ENCODE data around the gene MPDZ.

MPDZ gene

DNA sequence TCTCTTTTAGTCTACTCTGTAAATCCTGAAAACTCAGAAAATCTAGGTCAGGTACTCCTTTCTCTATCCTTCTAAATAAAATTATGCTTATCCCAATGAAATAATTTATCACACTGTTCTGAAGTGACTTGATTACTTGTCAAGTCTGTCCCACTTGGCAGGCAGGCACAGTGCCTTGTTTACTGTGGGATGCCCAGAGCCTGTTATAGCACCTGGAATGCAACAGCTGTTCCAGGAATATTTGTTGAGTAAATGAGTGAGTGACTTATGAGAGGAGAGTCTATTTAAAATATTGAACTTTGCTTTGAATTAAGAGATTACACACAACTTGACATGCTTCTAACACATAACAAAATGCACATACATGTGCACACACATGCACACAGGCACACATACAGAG is 130.0 kb downstream of the MPDZ start:
- H3K4me3 Mint-ChIP-seq: no peak overlapping the region
- CTCF ChIA-PET: no interaction called here
- no peak overlapping the region for H3K27ac Mint-ChIP-seq
- H3K27me3 Mint-ChIP-seq: no peaks in the 10 kb centered on the region
- DNase-seq: no peak
- H3K4me1 Mint-ChIP-seq: no peaks in the 10 kb centered on the region
- no peaks in the 10 kb centered on the region for H3K36me3 Mint-ChIP-seq
- H3K9me3 Mint-ChIP-seq: peaks cover 2% of the 10 kb centered on the region

DNA sequence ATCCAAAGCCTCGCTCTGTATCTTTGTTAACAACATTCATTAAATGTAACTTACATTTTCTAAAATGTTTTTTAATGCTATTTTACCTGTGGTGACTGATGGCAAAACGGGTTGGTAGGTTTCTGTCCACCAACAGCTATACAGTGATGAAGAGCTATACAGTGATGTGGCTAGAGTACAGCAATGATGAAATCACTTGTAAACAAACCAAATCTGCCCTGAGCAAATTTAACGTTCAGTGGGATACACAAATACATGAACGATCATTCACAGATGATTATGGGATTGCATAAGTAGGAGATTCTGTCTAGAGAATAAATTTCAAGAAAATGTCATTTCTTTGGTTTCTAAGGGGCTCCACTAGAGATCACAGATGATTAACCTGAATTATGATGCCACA is 132.7 kb downstream of the MPDZ start:
- no peak overlapping the region for H3K4me3 Mint-ChIP-seq
- DNase-seq: no peak
- no peaks in the 10 kb centered on the region for H3K36me3 Mint-ChIP-seq
- H3K9me3 Mint-ChIP-seq: peaks cover 3% of the 10 kb centered on the region
- no peak overlapping the region for H3K27ac Mint-ChIP-seq
- CTCF ChIA-PET: no interaction called here
- no peaks in the 10 kb centered on the region for H3K27me3 Mint-ChIP-seq
- no peaks in the 10 kb centered on the region for H3K4me1 Mint-ChIP-seq

DNA sequence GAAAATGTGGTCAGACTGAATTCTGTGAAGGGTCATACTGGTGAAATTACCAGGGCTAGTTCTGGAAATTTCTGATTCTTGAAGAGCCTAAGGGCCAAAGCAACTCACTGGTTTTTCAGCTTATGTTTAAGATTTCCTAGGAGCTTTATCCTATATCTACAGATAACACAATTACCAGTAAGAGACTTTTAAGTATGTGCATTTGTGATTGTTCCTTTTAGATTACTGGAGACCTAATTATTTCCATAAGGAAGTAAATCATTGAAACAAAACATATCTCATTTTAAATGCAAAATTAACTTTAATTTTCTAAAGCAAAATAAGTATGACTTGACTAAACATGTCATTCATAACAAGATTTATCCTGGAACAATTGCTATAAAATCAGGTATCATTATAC is 134.2 kb downstream of the MPDZ start:
- H3K27ac Mint-ChIP-seq: no peak overlapping the region
- no peak for DNase-seq
- H3K27me3 Mint-ChIP-seq: no peaks in the 10 kb centered on the region
- H3K4me3 Mint-ChIP-seq: no peak overlapping the region
- peaks cover 3% of the 10 kb centered on the region for H3K9me3 Mint-ChIP-seq
- CTCF ChIA-PET: interaction anchor here (0.6 kb wide), 1 partner anchor 202 kb away, joined by 3 read pairs; no protein-coding TSS in a partner anchor
- H3K4me1 Mint-ChIP-seq: no peaks in the 10 kb centered on the region
- H3K36me3 Mint-ChIP-seq: no peaks in the 10 kb centered on the region

DNA sequence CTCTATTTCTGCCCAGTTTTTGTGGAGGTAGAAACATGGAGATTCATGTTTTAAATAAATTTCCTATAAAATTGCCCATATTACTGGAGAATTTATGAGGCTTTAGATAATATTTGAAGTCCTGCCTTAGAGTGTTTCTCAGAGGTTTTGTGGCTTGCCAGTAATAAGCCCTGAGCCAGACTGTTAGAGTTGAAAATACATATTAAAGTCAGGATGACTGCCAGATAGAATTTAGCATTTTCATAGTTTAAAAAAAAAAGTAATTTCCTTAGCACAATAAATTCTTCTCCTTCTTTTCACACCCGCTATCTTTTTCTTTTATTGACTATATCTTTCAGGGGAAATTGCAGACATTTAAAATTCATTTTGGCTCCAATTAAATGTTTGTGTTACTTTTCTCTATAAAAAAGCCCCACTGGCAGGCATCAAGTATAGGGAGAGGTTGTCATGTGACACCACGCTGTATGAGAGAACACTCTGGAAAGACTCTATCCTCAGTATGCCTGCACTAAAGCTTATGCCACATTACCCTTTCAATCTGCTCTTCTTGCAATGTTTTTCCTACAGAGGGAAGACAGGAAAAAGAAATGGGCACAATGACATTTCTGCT is 135.2 kb downstream of the MPDZ start:
- Mint-ChIP-seq H3K36me3 (no peaks in the 10 kb centered on the region), H3K27me3 (no peaks in the 10 kb centered on the region), H3K4me3 (no peak overlapping the region), H3K27ac (no peak overlapping the region), H3K9me3 (peaks cover 3% of the 10 kb centered on the region), H3K4me1 (no peaks in the 10 kb centered on the region)
- CTCF ChIA-PET: no interaction called here
- no peak for DNase-seq

DNA sequence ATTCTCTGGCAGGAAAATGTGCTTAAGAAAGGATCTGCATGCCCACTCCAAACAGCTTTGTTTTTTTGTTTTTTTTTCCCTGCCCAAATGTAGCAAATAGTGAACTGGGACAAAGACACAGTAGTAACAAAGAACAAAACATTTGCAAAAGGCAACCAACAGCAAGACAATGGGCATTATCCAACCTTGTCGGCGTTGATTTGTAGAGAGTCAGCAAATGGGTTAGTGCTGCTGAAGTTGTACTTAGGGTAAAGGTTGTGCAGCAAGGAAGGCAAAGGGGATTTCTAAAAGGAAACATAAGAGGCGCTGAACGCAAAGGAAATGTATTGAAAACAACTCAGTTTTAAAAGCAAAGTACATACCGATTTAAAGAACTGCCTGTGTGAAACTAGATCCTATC is 136.2 kb downstream of the MPDZ start:
- Mint-ChIP-seq H3K27ac (no peak overlapping the region), H3K4me3 (no peak overlapping the region), H3K27me3 (no peaks in the 10 kb centered on the region), H3K36me3 (no peaks in the 10 kb centered on the region), H3K4me1 (no peaks in the 10 kb centered on the region), H3K9me3 (peaks cover 3% of the 10 kb centered on the region)
- CTCF ChIA-PET: no interaction called here
- no peak for DNase-seq

DNA sequence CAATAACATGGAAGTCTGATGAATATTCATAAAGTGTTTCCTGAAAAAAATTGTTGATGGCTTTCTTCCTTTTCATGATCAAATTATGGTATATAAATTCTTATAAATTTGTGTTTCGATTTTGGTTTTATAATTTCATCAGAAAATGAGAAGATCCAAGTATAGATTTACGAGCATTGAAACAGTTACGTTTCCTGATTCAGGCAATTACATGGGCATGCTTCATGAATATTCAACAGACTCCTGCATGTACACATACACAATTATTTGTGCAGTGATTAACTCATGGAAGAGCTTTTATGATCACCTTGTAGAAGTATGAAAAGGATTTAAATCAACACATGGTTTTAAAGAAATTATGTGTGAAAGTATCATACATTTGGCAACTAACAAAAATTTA is 136.7 kb downstream of the MPDZ start:
- no peak overlapping the region for H3K4me3 Mint-ChIP-seq

DNA sequence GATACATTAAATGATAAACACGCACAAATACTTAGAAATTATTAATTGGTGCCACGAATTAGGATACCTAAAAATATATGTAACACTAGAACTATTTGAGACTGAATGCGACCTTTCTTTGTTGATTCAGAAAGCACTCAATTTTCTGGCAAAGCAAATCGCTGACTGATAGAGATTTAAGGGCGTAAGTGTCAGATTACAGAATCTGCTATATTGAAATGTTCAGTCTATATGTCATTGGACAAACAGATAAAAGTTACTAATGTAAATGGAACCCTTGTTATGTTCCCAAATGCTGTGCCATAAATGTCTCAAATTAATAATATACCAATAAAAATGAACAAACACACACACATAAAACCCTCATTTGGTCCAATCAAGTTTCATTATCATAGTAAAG is 137.9 kb downstream of the MPDZ start:
- Mint-ChIP-seq H3K27me3 (no peaks in the 10 kb centered on the region), H3K36me3 (no peaks in the 10 kb centered on the region), H3K9me3 (peaks cover 3% of the 10 kb centered on the region), H3K4me1 (no peaks in the 10 kb centered on the region), H3K27ac (no peak overlapping the region), H3K4me3 (no peak overlapping the region)
- DNase-seq: no peak
- CTCF ChIA-PET: interaction anchor here (0.7 kb wide), 1 partner anchor 12 kb away, joined by 3 read pairs; no protein-coding TSS in a partner anchor

More for the DNA sequence above, 136.7 kb downstream of the MPDZ start:
- CTCF ChIA-PET: no interaction called here
- Mint-ChIP-seq H3K36me3 (no peaks in the 10 kb centered on the region), H3K4me1 (no peaks in the 10 kb centered on the region), H3K27ac (no peak overlapping the region), H3K27me3 (no peaks in the 10 kb centered on the region), H3K9me3 (peaks cover 3% of the 10 kb centered on the region)
- no peak for DNase-seq

DNA sequence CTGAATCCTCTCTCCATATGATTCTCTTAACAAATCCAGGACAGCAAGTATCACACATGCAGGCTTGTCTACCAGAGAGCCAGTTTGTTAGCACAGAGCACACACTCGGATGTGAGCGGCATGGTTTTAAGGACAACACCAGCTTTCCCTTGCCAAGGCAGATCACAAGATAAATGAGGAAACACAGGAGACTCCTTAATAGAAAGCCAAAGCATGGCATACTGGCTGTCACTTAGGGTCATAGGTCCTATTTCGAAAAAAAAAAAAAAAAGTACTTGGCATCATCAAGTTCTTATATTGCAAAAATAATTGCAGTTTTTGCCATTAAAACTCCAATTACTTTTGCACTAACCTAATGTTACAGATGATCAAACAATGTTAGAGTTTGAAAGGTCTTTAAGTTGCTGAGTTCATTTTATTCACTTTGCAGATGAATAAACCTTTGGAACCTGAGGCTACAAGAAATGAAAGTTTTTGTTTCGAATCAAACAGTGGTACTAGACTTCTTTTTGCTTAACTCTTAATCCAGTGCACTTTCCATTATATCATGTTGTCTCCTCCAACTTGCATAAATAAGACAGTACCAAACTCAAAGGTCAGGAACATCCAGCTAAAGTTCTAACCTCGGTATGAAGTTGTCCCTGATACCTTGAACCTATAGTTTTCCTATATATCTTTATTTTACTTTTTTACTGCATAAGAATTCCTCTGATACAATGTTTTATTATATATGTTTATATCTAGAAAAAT is 138.5 kb downstream of the MPDZ start:
- DNase-seq: no peak
- Mint-ChIP-seq H3K36me3 (no peaks in the 10 kb centered on the region), H3K27ac (no peak overlapping the region), H3K27me3 (no peaks in the 10 kb centered on the region), H3K9me3 (peaks cover 3% of the 10 kb centered on the region), H3K4me3 (no peak overlapping the region), H3K4me1 (no peaks in the 10 kb centered on the region)
- CTCF ChIA-PET: no interaction called here

DNA sequence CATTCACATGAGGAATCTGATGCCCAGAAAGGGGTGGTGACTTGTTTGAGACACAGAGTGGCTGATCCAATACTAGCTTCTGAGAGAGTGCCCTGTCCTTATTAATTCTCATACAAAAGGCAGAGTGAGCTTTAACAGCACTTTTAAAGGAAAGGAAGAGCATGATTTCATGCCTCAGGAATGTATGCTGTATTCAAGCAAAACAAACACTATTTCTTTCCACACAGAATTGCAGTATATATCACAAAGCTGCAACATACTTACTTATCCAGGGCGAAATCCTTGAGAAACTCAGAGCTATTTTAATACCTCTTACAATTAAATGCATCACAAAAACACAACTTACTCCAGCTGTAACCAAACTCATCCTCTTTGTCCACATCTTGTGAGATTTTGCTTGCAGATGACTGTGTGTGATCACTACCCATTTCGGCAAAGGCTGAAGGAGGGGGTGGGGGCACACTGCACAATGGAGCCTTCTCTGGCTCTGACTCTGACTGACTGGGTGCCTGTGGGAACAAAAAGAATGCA is 139.8 kb downstream of the MPDZ start:
- Mint-ChIP-seq H3K27me3 (no peaks in the 10 kb centered on the region), H3K4me1 (no peaks in the 10 kb centered on the region), H3K9me3 (peaks cover 3% of the 10 kb centered on the region), H3K36me3 (no peaks in the 10 kb centered on the region), H3K4me3 (no peak overlapping the region), H3K27ac (no peak overlapping the region)
- CTCF ChIA-PET: no interaction called here
- no peak for DNase-seq

DNA sequence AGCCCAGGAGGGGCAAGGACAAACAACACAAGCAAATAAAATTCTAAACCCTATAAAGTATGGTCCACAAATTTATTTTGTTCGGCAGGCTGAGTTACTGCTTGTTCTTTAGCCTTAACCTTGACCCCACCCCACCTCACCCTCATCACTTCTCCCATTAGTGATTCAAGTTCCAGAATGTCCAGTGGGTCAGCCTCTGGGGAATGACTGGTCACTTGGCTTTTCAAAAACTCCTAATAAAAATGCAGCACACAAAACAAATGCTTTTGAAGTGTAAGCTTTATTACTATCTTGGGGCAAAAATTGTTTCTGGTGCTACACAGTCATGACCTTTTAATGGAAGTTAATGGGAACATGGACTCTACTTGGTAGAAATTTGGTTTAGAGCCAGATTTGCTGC is 142.1 kb downstream of the MPDZ start:
- Mint-ChIP-seq H3K36me3 (no peaks in the 10 kb centered on the region), H3K9me3 (no peaks in the 10 kb centered on the region), H3K27ac (no peak overlapping the region), H3K27me3 (no peaks in the 10 kb centered on the region), H3K4me1 (no peaks in the 10 kb centered on the region), H3K4me3 (no peak overlapping the region)
- CTCF ChIA-PET: no interaction called here
- no peak for DNase-seq

DNA sequence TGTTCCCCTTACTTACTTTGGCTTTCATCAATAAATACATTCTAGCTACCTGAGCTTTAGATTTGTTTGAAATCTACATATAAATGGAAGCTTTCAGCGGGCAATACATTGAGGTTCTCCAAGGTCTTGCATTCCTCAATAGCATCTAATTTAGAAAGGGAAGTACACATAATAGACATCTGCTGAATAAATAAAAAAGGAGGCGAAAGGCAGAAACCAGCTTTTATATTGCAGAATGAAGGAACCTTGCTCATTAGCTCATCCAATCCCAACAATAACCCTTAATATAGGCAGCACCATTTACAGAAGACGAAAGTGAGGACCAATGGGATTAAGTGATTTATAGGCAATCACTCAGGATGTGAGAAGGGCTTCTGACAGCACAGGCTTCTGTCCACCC is 147.5 kb downstream of the MPDZ start:
- no peaks in the 10 kb centered on the region for H3K9me3 Mint-ChIP-seq
- no peak for DNase-seq

DNA sequence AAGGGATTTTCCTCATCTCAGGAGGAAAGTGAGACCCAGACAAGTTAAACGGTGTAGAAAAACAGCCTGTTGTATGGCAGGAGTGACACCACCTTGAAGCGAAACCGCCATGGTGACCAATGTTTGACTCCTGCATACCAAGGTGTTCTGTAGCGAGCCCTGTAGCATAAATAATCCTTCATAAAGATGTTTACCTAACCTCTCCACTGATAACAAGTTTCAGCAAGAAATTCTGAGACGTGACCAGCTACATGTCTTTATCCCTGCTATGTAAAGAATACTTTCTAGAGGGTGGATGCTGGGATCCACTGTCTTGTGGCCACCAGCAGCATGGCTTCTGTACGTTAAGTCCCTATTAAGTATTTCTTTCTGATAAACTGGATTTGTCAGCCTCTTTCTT is 148.1 kb downstream of the MPDZ start:
- Mint-ChIP-seq H3K27me3 (no peaks in the 10 kb centered on the region), H3K27ac (no peak overlapping the region), H3K4me1 (no peaks in the 10 kb centered on the region), H3K36me3 (no peaks in the 10 kb centered on the region), H3K9me3 (peaks cover 2% of the 10 kb centered on the region), H3K4me3 (no peak overlapping the region)
- CTCF ChIA-PET: no interaction called here
- no peak for DNase-seq

More for the DNA sequence above, 147.5 kb downstream of the MPDZ start:
- H3K4me3 Mint-ChIP-seq: no peak overlapping the region
- CTCF ChIA-PET: no interaction called here
- no peaks in the 10 kb centered on the region for H3K27me3 Mint-ChIP-seq
- H3K4me1 Mint-ChIP-seq: no peaks in the 10 kb centered on the region
- H3K36me3 Mint-ChIP-seq: no peaks in the 10 kb centered on the region
- no peak overlapping the region for H3K27ac Mint-ChIP-seq

DNA sequence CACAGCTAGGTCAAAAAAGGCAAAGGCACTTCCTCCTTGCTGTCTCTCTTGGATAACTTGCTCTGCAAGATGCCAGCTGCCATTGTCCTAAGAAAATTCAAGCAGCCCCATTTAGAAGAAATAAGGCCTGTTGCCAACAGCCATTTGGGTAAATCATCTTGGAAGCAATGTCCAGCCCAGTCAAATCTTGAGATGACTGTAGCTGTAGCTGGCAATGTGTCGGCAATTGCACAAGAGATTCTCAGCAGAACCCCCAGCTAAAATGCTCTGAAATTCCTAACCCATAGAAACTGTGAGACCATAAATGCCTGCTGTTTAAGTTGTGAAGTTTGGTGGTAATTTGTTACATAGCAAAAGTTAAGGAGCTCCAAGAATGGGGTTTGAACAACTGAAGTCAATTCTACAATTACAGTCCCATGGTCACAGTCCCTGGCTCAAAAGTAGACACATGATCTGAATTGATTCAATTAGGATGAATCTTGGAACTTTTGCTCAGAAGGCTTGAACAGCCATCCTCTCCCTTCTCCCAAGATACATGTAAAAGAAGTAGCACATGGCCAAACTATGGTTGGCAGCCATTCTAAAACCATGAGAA is 151.1 kb downstream of the MPDZ start:
- Mint-ChIP-seq H3K4me1 (no peaks in the 10 kb centered on the region), H3K4me3 (no peak overlapping the region), H3K27ac (no peak overlapping the region), H3K36me3 (no peaks in the 10 kb centered on the region), H3K9me3 (peaks cover 2% of the 10 kb centered on the region), H3K27me3 (no peaks in the 10 kb centered on the region)
- CTCF ChIA-PET: no interaction called here
- no peak for DNase-seq

DNA sequence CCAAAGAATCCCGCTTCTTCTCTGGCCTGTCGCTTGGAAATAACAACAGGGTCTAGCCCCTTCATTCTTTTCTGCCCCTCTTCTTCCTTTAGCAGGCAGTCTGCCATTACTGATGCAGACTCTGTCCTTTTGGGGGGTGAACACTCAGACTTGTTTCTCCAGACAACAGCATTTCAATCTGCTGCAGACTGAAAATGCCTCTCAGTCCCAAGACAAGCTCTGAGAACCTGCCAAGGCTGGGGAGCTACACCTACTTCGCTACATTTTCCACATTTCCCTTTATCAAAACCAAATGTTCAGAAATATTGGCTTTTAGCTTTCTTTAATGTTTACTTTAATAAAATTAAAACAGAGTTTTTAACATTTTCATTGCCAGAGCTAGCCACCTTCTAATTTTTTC is 152.4 kb downstream of the MPDZ start:
- CTCF ChIA-PET: no interaction called here
- no peaks in the 10 kb centered on the region for H3K4me1 Mint-ChIP-seq
- DNase-seq: no peak
- H3K27ac Mint-ChIP-seq: no peak overlapping the region
- no peaks in the 10 kb centered on the region for H3K36me3 Mint-ChIP-seq
- no peak overlapping the region for H3K4me3 Mint-ChIP-seq
- peaks cover 2% of the 10 kb centered on the region for H3K9me3 Mint-ChIP-seq
- no peaks in the 10 kb centered on the region for H3K27me3 Mint-ChIP-seq

DNA sequence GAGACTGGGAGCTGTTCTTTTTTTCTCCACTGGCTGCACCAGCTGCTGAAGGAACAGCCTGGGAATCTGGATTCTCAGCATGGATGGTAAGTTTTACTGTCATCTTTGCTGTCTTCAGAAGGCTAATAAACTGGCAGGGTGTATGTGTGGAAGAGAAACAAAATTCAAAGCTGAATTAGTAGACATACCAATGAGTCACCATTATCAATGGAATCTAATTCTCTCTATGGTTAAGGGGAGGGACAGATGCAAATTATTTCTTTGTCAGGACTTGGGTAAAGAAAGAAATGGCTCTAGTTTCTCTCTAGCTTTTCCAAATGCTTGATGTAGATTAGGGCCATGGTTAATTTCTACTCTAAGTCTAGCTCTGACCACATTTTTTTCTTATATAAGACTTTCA is 154.2 kb downstream of the MPDZ start:
- no peaks in the 10 kb centered on the region for H3K27me3 Mint-ChIP-seq
- no peak overlapping the region for H3K4me3 Mint-ChIP-seq
- H3K9me3 Mint-ChIP-seq: peaks cover 6% of the 10 kb centered on the region
- CTCF ChIA-PET: interaction anchor here (0.8 kb wide), 1 partner anchor 36 kb away, joined by 3 read pairs; no protein-coding TSS in a partner anchor
- no peak for DNase-seq
- no peak overlapping the region for H3K27ac Mint-ChIP-seq
- no peaks in the 10 kb centered on the region for H3K4me1 Mint-ChIP-seq
- no peaks in the 10 kb centered on the region for H3K36me3 Mint-ChIP-seq

Measured in activated naive CD4-positive, alpha-beta T cell treated with anti-CD3 and anti-CD28 coated beads, Interleukin-2, amount 10 ng/mL, durations not matched to agents 7 days and 5 days (primary cell).